T-helper 2 cell treated with Interferon-gamma antibody and Interleukin-4, amounts not matched to agents 5 μg/mL and 100 μg/mL, for 36 hours (primary cell): ENCODE data around the gene HOXD12.
A peak's percentile ranks its signal among the peaks of the same experiment; 100 is the strongest.

Experiments used
- DNase-seq: peaks from one replicate; pipeline ENCODE4 v3.0.0; 2021; ENCODE audit warnings: low spot score
- H3K27ac Mint-ChIP-seq: one replicate; pipeline ENCODE4 v1.8.0; 2021; ENCODE audit warnings: mild to moderate bottlenecking, mixed read lengths
- H3K27me3 Mint-ChIP-seq: one replicate; pipeline ENCODE4 v1.8.0; 2021; ENCODE audit warnings: low read depth, mixed read lengths
- H3K36me3 Mint-ChIP-seq: one replicate; pipeline ENCODE4 v1.8.0; 2021; ENCODE audit warnings: low read depth, mixed read lengths
- H3K4me1 Mint-ChIP-seq: one replicate; pipeline ENCODE4 v1.8.0; 2021; ENCODE audit warnings: low read depth, mixed read lengths
- H3K4me3 Mint-ChIP-seq: one replicate; pipeline ENCODE4 v1.8.0; 2022; ENCODE audit warnings: mild to moderate bottlenecking, moderate library complexity, mixed read lengths
- H3K9me3 Mint-ChIP-seq: one replicate; pipeline ENCODE4 v1.8.0; 2021; ENCODE audit warnings: mixed read lengths

HOXD12 gene

DNA sequence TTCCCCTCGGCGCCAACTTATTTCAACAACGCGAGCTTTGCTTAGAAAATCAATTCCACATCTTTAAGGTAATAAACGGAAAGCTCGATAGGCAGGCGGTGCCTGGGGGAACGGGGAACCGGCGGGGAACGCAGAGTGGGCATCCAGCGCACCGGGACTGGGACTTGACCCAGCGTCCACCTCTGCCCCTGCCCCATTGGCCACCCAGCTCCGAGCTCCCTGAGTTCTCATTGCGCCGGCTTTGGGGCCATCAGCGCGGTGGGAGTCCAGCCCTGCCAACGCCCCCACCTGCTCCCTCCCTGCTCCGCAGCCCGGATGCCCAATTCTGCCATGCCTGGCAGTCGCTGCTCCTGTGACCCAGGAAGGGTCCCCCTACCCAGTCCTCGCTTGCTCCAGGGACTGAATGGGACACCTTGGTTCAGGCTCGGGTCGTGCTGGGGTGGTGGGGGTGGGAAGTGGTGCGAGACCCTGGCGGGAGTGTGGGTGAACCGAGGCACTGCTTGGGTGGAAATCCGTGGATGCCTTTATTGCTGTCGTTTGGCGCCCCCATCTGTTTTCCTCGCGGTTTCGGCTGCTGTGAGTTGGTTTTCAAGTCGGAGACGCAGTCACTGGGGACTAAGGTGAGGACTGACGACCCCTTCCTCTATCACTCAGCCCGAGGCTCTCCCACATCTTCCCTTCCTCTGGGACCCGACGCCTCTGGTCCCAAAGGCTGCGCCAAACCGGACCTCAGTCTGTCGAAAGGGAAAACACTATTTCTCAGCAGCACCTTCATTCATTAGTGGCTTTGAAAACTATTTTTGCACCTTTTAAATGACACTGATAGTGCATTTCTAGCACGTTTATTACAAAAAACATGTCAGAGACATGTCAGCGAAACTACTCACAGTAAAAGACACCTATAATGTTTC, 13.5 kb upstream of the HOXD12 start:
- Mint-ChIP-seq H3K4me3 (no peak overlapping the region), H3K36me3 (peaks cover 3% of the 10 kb centered on the region), H3K9me3 (no peaks in the 10 kb centered on the region), H3K4me1 (peaks cover 7% of the 10 kb centered on the region), H3K27me3 (peaks cover 96% of the 10 kb centered on the region), H3K27ac (no peak overlapping the region)
- DNase-seq = no peak

- Mint-ChIP-seq H3K9me3 (no peaks in the 10 kb centered on the region), H3K27me3 (peaks cover 95% of the 10 kb centered on the region), H3K27ac (no peak overlapping the region), H3K36me3 (no peaks in the 10 kb centered on the region), H3K4me1 (peaks cover 10% of the 10 kb centered on the region), H3K4me3 (no peak overlapping the region)
- no peak for DNase-seq
Observed at GRCh38 chr2:176087330-176088047, 12.1 kb upstream of the HOXD12 start.

- peaks cover 90% of the 10 kb centered on the region for H3K27me3 Mint-ChIP-seq
- peak overlapping the region; percentile 40 for H3K4me3 Mint-ChIP-seq
- DNase-seq = no peak
- H3K4me1 Mint-ChIP-seq = peaks cover 7% of the 10 kb centered on the region
- no peak overlapping the region for H3K27ac Mint-ChIP-seq
- no peaks in the 10 kb centered on the region for H3K9me3 Mint-ChIP-seq
- no peaks in the 10 kb centered on the region for H3K36me3 Mint-ChIP-seq
Observed at GRCh38 chr2:176088048-176088936, 11.3 kb upstream of the HOXD12 start.

- Mint-ChIP-seq H3K4me1 (peaks cover 10% of the 10 kb centered on the region), H3K36me3 (no peaks in the 10 kb centered on the region), H3K4me3 (no peak overlapping the region), H3K9me3 (no peaks in the 10 kb centered on the region), H3K27ac (no peak overlapping the region), H3K27me3 (peaks cover 90% of the 10 kb centered on the region)
- no peak for DNase-seq
Observed at GRCh38 chr2:176088937-176089842, 10.4 kb upstream of the HOXD12 start.

DNA sequence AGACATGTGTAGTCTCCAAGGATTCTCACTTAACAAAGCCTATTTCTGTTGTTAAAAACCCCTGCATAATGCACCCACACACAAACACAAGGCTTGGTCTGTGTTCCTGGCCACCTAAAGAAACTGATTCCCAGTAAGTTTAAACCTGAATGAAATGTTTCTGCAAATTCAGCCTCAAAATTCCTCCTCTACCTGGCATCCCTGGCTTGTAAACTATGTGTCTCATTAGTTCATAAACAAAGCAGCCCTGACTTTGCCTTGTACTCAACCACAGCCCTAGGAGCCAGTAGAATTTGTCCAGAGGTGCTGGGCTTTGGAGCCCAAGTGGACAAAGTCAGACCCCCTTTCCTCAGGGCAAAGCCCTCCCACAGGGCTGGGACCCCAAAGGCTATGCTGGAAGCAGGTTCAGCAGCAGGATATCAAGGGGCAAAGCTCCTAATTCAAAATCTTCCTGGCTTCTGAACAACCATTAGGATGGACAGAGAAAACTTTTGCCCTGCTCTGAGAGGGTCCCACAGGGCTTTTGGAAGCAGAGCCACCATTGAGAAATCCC, 9.7 kb upstream of the HOXD12 start:
- H3K36me3 Mint-ChIP-seq = no peaks in the 10 kb centered on the region
- no peaks in the 10 kb centered on the region for H3K9me3 Mint-ChIP-seq
- DNase-seq = no peak
- H3K27me3 Mint-ChIP-seq = peaks cover 91% of the 10 kb centered on the region
- peaks cover 10% of the 10 kb centered on the region for H3K4me1 Mint-ChIP-seq
- H3K27ac Mint-ChIP-seq = no peak overlapping the region
- no peak overlapping the region for H3K4me3 Mint-ChIP-seq

GRCh38 chr2:176090862-176091261, 8.7 kb upstream of the HOXD12 start:
- H3K36me3 Mint-ChIP-seq = no peaks in the 10 kb centered on the region
- H3K9me3 Mint-ChIP-seq = no peaks in the 10 kb centered on the region
- H3K27ac Mint-ChIP-seq = no peak overlapping the region
- peaks cover 10% of the 10 kb centered on the region for H3K4me1 Mint-ChIP-seq
- no peak overlapping the region for H3K4me3 Mint-ChIP-seq
- H3K27me3 Mint-ChIP-seq = peaks cover 91% of the 10 kb centered on the region
- no peak for DNase-seq

DNA sequence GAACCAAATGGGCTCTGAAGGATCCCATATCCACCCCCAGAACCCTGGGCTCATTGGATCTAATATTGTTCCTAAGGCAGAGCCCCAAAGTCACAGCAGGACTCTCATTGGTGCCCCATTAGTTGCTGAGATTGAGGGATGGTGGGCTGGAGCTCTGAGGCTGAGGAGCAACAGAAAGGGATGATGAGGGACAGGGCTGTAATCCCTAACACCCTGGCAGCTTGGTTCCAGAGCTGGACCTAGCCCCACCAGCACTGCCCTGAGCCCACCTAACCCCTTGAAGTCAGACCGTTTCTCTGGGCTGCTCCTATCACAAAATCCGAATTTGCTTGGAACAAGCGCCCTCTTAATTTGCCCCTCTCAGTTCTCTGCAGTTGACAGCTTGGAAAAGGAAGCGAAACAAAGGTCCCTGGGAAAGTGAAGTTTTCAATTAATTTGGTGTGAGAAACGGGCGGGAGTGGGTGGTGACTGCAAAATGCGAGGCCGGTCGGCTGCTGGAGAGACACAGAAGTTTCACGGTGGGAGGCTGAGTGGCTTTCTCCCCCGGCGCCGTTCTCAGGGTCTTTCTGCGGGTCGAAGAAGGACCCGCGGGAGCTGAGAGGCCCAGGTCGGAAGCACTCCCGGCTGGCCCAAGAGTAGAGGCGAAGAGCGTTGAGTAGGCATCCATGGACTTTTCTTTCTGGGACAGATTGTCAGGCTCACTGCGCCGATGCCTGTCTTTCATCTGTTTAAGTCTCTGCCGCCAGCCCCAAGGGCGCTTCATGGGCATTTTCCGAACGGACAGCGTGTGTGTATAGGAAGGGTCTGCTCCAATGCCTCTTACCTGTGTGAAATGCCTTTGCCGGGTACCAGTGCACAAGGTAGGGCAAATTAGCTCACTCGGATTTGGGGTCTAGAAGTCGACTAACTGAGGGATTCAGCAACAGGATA, 8.0 kb upstream of the HOXD12 start:
- Mint-ChIP-seq H3K9me3 (no peaks in the 10 kb centered on the region), H3K4me1 (peaks cover 12% of the 10 kb centered on the region), H3K36me3 (no peaks in the 10 kb centered on the region), H3K27me3 (peaks cover 92% of the 10 kb centered on the region), H3K27ac (peak overlapping the region; percentile 69), H3K4me3 (peak overlapping the region; percentile 29)
- DNase-seq = no peak

GRCh38 chr2:176092270-176093144, 7.1 kb upstream of the HOXD12 start, which contains the start of gene HOXD13:
HOXD13 (plus strand) TSS chr2:176092721; CDS start chr2:176092891, 170 bp downstream.
- no peaks in the 10 kb centered on the region for H3K9me3 Mint-ChIP-seq
- H3K4me1 Mint-ChIP-seq = peaks cover 15% of the 10 kb centered on the region
- H3K4me3 Mint-ChIP-seq = peak within 1 kb of the TSS; percentile 29
- no peaks in the 10 kb centered on the region for H3K36me3 Mint-ChIP-seq
- H3K27me3 Mint-ChIP-seq = peaks cover 92% of the 10 kb centered on the region
- peak within 1 kb of the TSS; percentile 69 for H3K27ac Mint-ChIP-seq
- DNase-seq = no peak

DNA sequence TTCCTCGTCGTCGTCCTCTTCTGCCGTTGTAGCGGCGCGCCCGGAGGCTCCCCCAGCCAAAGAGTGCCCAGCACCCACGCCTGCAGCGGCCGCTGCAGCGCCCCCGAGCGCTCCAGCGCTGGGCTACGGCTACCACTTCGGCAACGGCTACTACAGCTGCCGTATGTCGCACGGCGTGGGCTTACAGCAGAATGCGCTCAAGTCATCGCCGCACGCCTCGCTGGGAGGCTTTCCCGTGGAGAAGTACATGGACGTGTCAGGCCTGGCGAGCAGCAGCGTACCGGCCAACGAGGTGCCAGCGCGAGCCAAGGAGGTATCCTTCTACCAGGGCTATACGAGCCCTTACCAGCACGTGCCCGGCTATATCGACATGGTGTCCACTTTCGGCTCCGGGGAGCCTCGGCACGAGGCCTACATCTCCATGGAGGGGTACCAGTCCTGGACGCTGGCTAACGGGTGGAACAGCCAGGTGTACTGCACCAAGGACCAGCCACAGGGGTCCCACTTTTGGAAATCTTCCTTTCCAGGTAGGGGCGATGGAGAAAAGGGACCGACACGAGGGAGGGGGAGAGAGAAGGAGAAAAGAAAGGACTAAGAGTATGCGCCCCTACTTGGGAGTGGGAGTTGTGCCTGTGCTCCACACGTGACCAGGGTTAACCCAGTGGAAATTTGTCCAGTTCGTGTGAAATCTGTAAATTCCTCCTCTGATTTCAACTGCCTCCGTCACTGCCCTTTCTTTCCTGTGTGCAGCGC, 6.3 kb upstream of the HOXD12 start:
- Mint-ChIP-seq H3K4me3 (no peak overlapping the region), H3K27ac (peak overlapping the region; percentile 68), H3K27me3 (peaks cover 92% of the 10 kb centered on the region), H3K9me3 (no peaks in the 10 kb centered on the region), H3K4me1 (peaks cover 16% of the 10 kb centered on the region), H3K36me3 (no peaks in the 10 kb centered on the region)
- DNase-seq = no peak

- DNase-seq = no peak
- Mint-ChIP-seq H3K4me1 (peaks cover 14% of the 10 kb centered on the region), H3K9me3 (no peaks in the 10 kb centered on the region), H3K36me3 (no peaks in the 10 kb centered on the region), H3K27me3 (peaks cover 92% of the 10 kb centered on the region), H3K4me3 (no peak overlapping the region), H3K27ac (peak overlapping the region; percentile 68)
Observed at GRCh38 chr2:176093898-176094249, 5.7 kb upstream of the HOXD12 start.

DNA sequence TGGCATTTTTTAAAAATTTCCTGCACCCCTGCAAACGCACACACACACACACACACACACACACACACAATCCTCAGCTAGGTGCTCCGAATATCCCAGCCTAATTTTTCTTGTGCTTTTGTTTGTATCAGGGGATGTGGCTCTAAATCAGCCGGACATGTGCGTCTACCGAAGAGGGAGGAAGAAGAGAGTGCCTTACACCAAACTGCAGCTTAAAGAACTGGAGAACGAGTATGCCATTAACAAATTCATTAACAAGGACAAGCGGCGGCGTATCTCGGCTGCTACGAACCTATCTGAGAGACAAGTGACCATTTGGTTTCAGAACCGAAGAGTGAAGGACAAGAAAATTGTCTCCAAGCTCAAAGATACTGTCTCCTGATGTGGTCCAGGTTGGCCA, 5.2 kb upstream of the HOXD12 start:
- peaks cover 14% of the 10 kb centered on the region for H3K4me1 Mint-ChIP-seq
- no peak overlapping the region for H3K27ac Mint-ChIP-seq
- no peaks in the 10 kb centered on the region for H3K9me3 Mint-ChIP-seq
- no peak for DNase-seq
- H3K27me3 Mint-ChIP-seq = peaks cover 92% of the 10 kb centered on the region
- H3K4me3 Mint-ChIP-seq = no peak overlapping the region
- H3K36me3 Mint-ChIP-seq = no peaks in the 10 kb centered on the region
